Colon (tissue), 2 donors: Measurements from ENCODE around the gene PNPLA1.

Source experiments
- FAIRE-seq: peaks from 2 replicates; lab custom pipeline; 2012; peaks lifted over from hg19 to GRCh38; lab: Jason Lieb, UNC
- donor health status: control.
- donor health status: control.

PNPLA1 gene

GRCh38 chr6:36269834-36270705, at the start of gene PNPLA1:
Gene PNPLA1, plus strand, starts transcription at chr6:36270060. Its CDS starts 400 bp downstream, at chr6:36270460.
- FAIRE-seq = no peak

GRCh38 chr6:36220226-36220625, 49.6 kb upstream of the PNPLA1 start:
- no peak for FAIRE-seq

- no peak for FAIRE-seq
Observed at GRCh38 chr6:36221674-36222073, 48.2 kb upstream of the PNPLA1 start.

- no peak for FAIRE-seq
Observed at GRCh38 chr6:36222924-36223323, 46.9 kb upstream of the PNPLA1 start.

- FAIRE-seq = no peak
Observed at GRCh38 chr6:36223706-36224105, 46.2 kb upstream of the PNPLA1 start.

- no peak for FAIRE-seq
Observed at GRCh38 chr6:36224918-36225461, 44.9 kb upstream of the PNPLA1 start.

GRCh38 chr6:36226438-36227047, 43.3 kb upstream of the PNPLA1 start:
- FAIRE-seq = no peak

- FAIRE-seq = no peak
Observed at GRCh38 chr6:36227379-36228228, 42.3 kb upstream of the PNPLA1 start.

GRCh38 chr6:36229223-36229622, 40.6 kb upstream of the PNPLA1 start:
- no peak for FAIRE-seq

GRCh38 chr6:36230371-36230770, 39.5 kb upstream of the PNPLA1 start:
- FAIRE-seq = no peak

GRCh38 chr6:36232172-36232571, 37.7 kb upstream of the PNPLA1 start:
- FAIRE-seq = no peak

- no peak for FAIRE-seq
Observed at GRCh38 chr6:36235309-36235708, 34.6 kb upstream of the PNPLA1 start.

- FAIRE-seq = no peak
Observed at GRCh38 chr6:36235862-36236261, 34.0 kb upstream of the PNPLA1 start.

- no peak for FAIRE-seq
Observed at GRCh38 chr6:36239774-36240173, 30.1 kb upstream of the PNPLA1 start.

- no peak for FAIRE-seq
Observed at GRCh38 chr6:36241728-36242127, 28.1 kb upstream of the PNPLA1 start.

GRCh38 chr6:36242161-36242560, 27.7 kb upstream of the PNPLA1 start:
- no peak for FAIRE-seq

GRCh38 chr6:36242626-36243025, 27.2 kb upstream of the PNPLA1 start:
- no peak for FAIRE-seq

GRCh38 chr6:36243562-36244212, 26.2 kb upstream of the PNPLA1 start:
- FAIRE-seq = no peak

- FAIRE-seq = no peak
Observed at GRCh38 chr6:36244641-36245280, 25.1 kb upstream of the PNPLA1 start.

GRCh38 chr6:36245572-36246061, 24.2 kb upstream of the PNPLA1 start:
- no peak for FAIRE-seq
